Ishikawa (cell line): ENCODE results near the gene ZBTB18.

Experiments used
- CEBPB ChIP-seq: IDR thresholded peaks from 2 replicates; pipeline ENCODE4 v1.6.1; 2012
- CREB1 ChIP-seq: IDR thresholded peaks from 2 replicates; pipeline ENCODE4 v1.6.1; 2012; ENCODE audit warnings: low read depth
- EGR1 ChIP-seq: IDR thresholded peaks from 2 replicates; pipeline ENCODE4 v1.6.1; 2012
- EP300 ChIP-seq: IDR thresholded peaks from 2 replicates; pipeline ENCODE4 v1.6.1; 2012; ENCODE audit warnings: borderline replicate concordance
- FOXM1 ChIP-seq: IDR thresholded peaks from 2 replicates; pipeline ENCODE4 v1.6.1; 2012; ENCODE audit warnings: low read depth, borderline replicate concordance
- MAX ChIP-seq: IDR thresholded peaks from 2 replicates; pipeline ENCODE4 v1.6.1; 2012
- NFIC ChIP-seq: IDR thresholded peaks from 2 replicates; pipeline ENCODE4 v1.6.1; 2012
- RAD21 ChIP-seq: IDR thresholded peaks from 2 replicates; pipeline ENCODE4 v1.6.1; 2012; ENCODE audit warnings: low read depth
- REST ChIP-seq: IDR thresholded peaks from 2 replicates; pipeline ENCODE4 v1.6.1; 2012; ENCODE audit warnings: low read depth, mild to moderate bottlenecking
- TAF1 ChIP-seq: IDR thresholded peaks from 2 replicates; pipeline ENCODE4 v1.6.1; 2012; ENCODE audit warnings: low read depth, mild to moderate bottlenecking
- TCF12 ChIP-seq: IDR thresholded peaks from 2 replicates; pipeline ENCODE4 v1.6.1; 2012; ENCODE audit warnings: low read depth
- TEAD4 ChIP-seq: IDR thresholded peaks from 2 replicates; pipeline ENCODE4 v1.6.1; 2012
- USF1 ChIP-seq: IDR thresholded peaks from 2 replicates; pipeline ENCODE4 v1.6.1; 2012
- YY1 ChIP-seq: IDR thresholded peaks from 2 replicates; pipeline ENCODE4 v1.6.1; 2012; ENCODE audit warnings: low read depth
- ZBTB7A ChIP-seq: IDR thresholded peaks from 2 replicates; pipeline ENCODE4 v1.6.1; 2012; ENCODE audit warnings: low read depth

ZBTB18 gene

GRCh38 chr1:244089561-244089960, 38.5 kb downstream of the ZBTB18 start:
- TF ChIP-seq EP300 (no peak), TEAD4 (no peak), ZBTB7A (no peak), TAF1 (no peak), TCF12 (no peak), MAX (no peak), CREB1 (no peak)

GRCh38 chr1:244090645-244091044, 39.6 kb downstream of the ZBTB18 start:
- TF ChIP-seq NFIC: no peak
- TF ChIP-seq CEBPB: no peak
- TF ChIP-seq USF1: no peak
- TF ChIP-seq REST: no peak
- no peak for TF ChIP-seq ZBTB7A
- TF ChIP-seq YY1: no peak
- no peak for TF ChIP-seq MAX
- TF ChIP-seq FOXM1: no peak
- TF ChIP-seq RAD21: no peak
- no peak for TF ChIP-seq EGR1
- no peak for TF ChIP-seq CREB1
- TF ChIP-seq TCF12: no peak
- TF ChIP-seq TEAD4: no peak
- TF ChIP-seq TAF1: no peak
- no peak for TF ChIP-seq EP300

- no peak for TF ChIP-seq EGR1
- TF ChIP-seq USF1: no peak
- no peak for TF ChIP-seq YY1
- no peak for TF ChIP-seq TCF12
- no peak for TF ChIP-seq FOXM1
- no peak for TF ChIP-seq MAX
- no peak for TF ChIP-seq TAF1
- TF ChIP-seq REST: no peak
- no peak for TF ChIP-seq EP300
- no peak for TF ChIP-seq RAD21
- no peak for TF ChIP-seq NFIC
- no peak for TF ChIP-seq ZBTB7A
- no peak for TF ChIP-seq CREB1
- TF ChIP-seq CEBPB: no peak
- TF ChIP-seq TEAD4: no peak
These were observed 41.3 kb downstream of the ZBTB18 start for GRCh38 chr1:244092293-244092963.

- TF ChIP-seq YY1 (no peak), TCF12 (no peak), TEAD4 (no peak), TAF1 (no peak), NFIC (no peak), CREB1 (no peak), FOXM1 (no peak), MAX (no peak), EGR1 (no peak), CEBPB (no peak), ZBTB7A (no peak), REST (no peak), RAD21 (no peak), USF1 (no peak), EP300 (no peak)
These were observed 42.0 kb downstream of the ZBTB18 start for GRCh38 chr1:244092964-244093638.
